Gastrocnemius medialis (tissue), 4 donors: ENCODE results near the gene ACOX2. TPM values are rescaled to one million over a fixed set of nuclear protein-coding genes. Genes with fewer than 3 reads are reported as not detected.
A peak's percentile ranks its signal among the peaks of the same experiment; 100 is the strongest.

Experiments used
- ATAC-seq, 2 donors: fragments of 150-250 bp; one replicate each; pipeline ENCODE4 v1.9.1; 2016
- DNase-seq, 2 donors: peaks; one replicate each; pipeline ENCODE4 v3.0.0-alpha.2; 2019
- H3K27ac ChIP-seq, 4 donors: fragments of 200-600 bp; sonication (generic); 1 replicate in 1 of 4; 2 replicates in 3 of 4; pipeline ENCODE4 v1.5.1; 2016 to 2018; ENCODE audit warnings: mild to moderate bottlenecking in 2 of 4, moderate library complexity in 1 of 4
- H3K27me3 ChIP-seq, 3 donors: fragments of 200-600 bp; sonication (generic) in 2 of 3; 1 replicate in 1 of 3; 2 replicates in 2 of 3; pipeline versions ENCODE4 v1.5.1 to v1.6.0; 2016 to 2019; ENCODE audit warnings: mild to moderate bottlenecking in 1 of 3, moderate library complexity in 1 of 3
- H3K36me3 ChIP-seq, 2 donors: fragments of 200-600 bp; sonication (generic) in 1 of 2; one replicate each; pipeline ENCODE4 v1.5.1; 2017 to 2018
- H3K4me1 ChIP-seq, 2 donors: fragments of 200-600 bp; sonication (generic) in 1 of 2; one replicate each; pipeline ENCODE4 v1.5.1; 2016 to 2017; ENCODE audit warnings: mild to moderate bottlenecking in 2 of 2
- H3K4me3 ChIP-seq, 4 donors: fragments of 200-600 bp; sonication (generic) in 3 of 4; 1 replicate in 1 of 4; 2 replicates in 3 of 4; pipeline ENCODE4 v1.5.1; 2016 to 2019; ENCODE audit warnings: mild to moderate bottlenecking in 2 of 4
- H3K9me3 ChIP-seq, 3 donors: fragments of 200-600 bp; sonication (generic) in 2 of 3; 1 replicate in 1 of 3; 2 replicates in 2 of 3; pipeline ENCODE4 v1.5.1; 2016 to 2019
- CTCF ChIP-seq, 5 experiments: fragments of 450-650 bp in 3 of 5; fragments of 200-600 bp in 2 of 5; sonication (generic) in 2 of 5; IDR thresholded peaks in 4 of 5; conservative IDR thresholded peaks in 1 of 5; 1 replicate in 4 of 5; 2 replicates in 1 of 5; pipeline ENCODE4 v1.5.1; 2016 to 2019; ENCODE audit warnings: antibody characterized with exemption in 5 of 5, mild to moderate bottlenecking in 3 of 5, moderate library complexity in 3 of 5
- POLR2A ChIP-seq, 2 donors: fragments of 450-650 bp; IDR thresholded peaks; one replicate each; pipeline ENCODE4 v1.6.1; 2017; ENCODE audit warnings: antibody characterized with exemption in 2 of 2, mild to moderate bottlenecking in 2 of 2, moderate library complexity in 2 of 2
- in situ Hi-C, 4 donors: fragments of 200-750 bp; cut with MboI; loops; one replicate each; pipeline versions ENCODE4 v1.15.0 to v1.8.0; 2017; ENCODE audit warnings: low sequenced_read_pairs in 4 of 4
- intact Hi-C: fragments of 100-400 bp; cut with DNase I; formaldehyde crosslinking; loops from one replicate; pipeline ENCODE4 v1.15.1; 2023; ENCODE audit warnings: low total_unique reads
- total RNA-seq, 4 donors: library from RNA; depleted of rRNA; stranded (reverse); fragments of >200 nt; gene quantifications; one replicate each; pipeline versions ENCODE4 v1.1.0 to v1.2.3, GENCODE V29; 2016

ACOX2 gene
- total RNA-seq, 4 donors from 2014 or later = 1.6 to 10.4 (median 5.7) TPM

GRCh38 chr3:58573640-58574039 lies 36.6 kb upstream of the ACOX2 start:
- TF ChIP-seq CTCF (IDR thresholded peaks at IDR 0.05 in 4 of 5, conservative IDR thresholded peaks at IDR 0.05 in 1 of 5) = no peak
- TF ChIP-seq POLR2A (IDR thresholded peaks at IDR 0.05) = no peak
- no peak for ATAC-seq
- in situ Hi-C loops = loop anchor here in 2 of 4 donors (5.0 kb wide), 1 partner anchor 54 kb away; no protein-coding TSS in a partner anchor
- intact Hi-C loops = no loop called here
- Histone ChIP-seq H3K27ac (peak overlapping the region in 2 of 4 donors; percentile 81), H3K9me3 (no peaks in the 10 kb centered on the region), H3K4me3 (peak overlapping the region in 2 of 4 donors; percentile 41 to 55), H3K36me3 (no peaks in the 10 kb centered on the region), H3K27me3 (no peaks in the 10 kb centered on the region), H3K4me1 (peaks cover 0 to 4% of the 10 kb centered on the region in 2 donors)
- no peak for DNase-seq

- intact Hi-C loops = no loop called here
- no peaks in the 10 kb centered on the region for H3K4me1 ChIP-seq
- H3K9me3 ChIP-seq = no peaks in the 10 kb centered on the region
- H3K4me3 ChIP-seq = no peak overlapping the region
- in situ Hi-C loops = loop anchor here in 2 of 4 donors (5.0 kb wide), 1 partner anchor 55 kb away; no protein-coding TSS in a partner anchor
- no peak for TF ChIP-seq POLR2A (IDR thresholded peaks at IDR 0.05)
- no peak for TF ChIP-seq CTCF (IDR thresholded peaks at IDR 0.05 in 4 of 5, conservative IDR thresholded peaks at IDR 0.05 in 1 of 5)
- H3K36me3 ChIP-seq = no peaks in the 10 kb centered on the region
- no peak for ATAC-seq
- no peak for DNase-seq
- H3K27me3 ChIP-seq = no peaks in the 10 kb centered on the region
- peak overlapping the region in 2 of 4 donors; percentile 14 to 81 for H3K27ac ChIP-seq
These were observed 35.7 kb upstream of the ACOX2 start for GRCh38 chr3:58572634-58573230.

- in situ Hi-C loops = loop anchor here in 2 of 4 donors (5.0 kb wide), 1 partner anchor 55 kb away; no protein-coding TSS in a partner anchor
- DNase-seq (no peak), ATAC-seq (no peak)
- peak overlapping the region in 1 of 4 donors; percentile 21 for H3K27ac ChIP-seq
- TF ChIP-seq CTCF (IDR thresholded peaks at IDR 0.05 in 4 of 5, conservative IDR thresholded peaks at IDR 0.05 in 1 of 5) = no peak
- TF ChIP-seq POLR2A (IDR thresholded peaks at IDR 0.05) = no peak
- no peaks in the 10 kb centered on the region for H3K36me3 ChIP-seq
- no peaks in the 10 kb centered on the region for H3K27me3 ChIP-seq
- intact Hi-C loops = no loop called here
- no peaks in the 10 kb centered on the region for H3K4me1 ChIP-seq
- no peaks in the 10 kb centered on the region for H3K9me3 ChIP-seq
- H3K4me3 ChIP-seq = no peak overlapping the region
These were observed 35.1 kb upstream of the ACOX2 start for GRCh38 chr3:58572013-58572633.

- Histone ChIP-seq H3K4me1 (no peaks in the 10 kb centered on the region), H3K4me3 (no peak overlapping the region), H3K27me3 (no peaks in the 10 kb centered on the region), H3K36me3 (no peaks in the 10 kb centered on the region), H3K27ac (no peak overlapping the region), H3K9me3 (no peaks in the 10 kb centered on the region)
- DNase-seq (no peak), ATAC-seq (no peak)
- no peak for TF ChIP-seq POLR2A (IDR thresholded peaks at IDR 0.05)
- no peak for TF ChIP-seq CTCF (IDR thresholded peaks at IDR 0.05 in 4 of 5, conservative IDR thresholded peaks at IDR 0.05 in 1 of 5)
- intact Hi-C loops (no loop called here), in situ Hi-C loops (loop anchor here in 2 of 4 donors (5.0 kb wide), 1 partner anchor 56 kb away; no protein-coding TSS in a partner anchor)
These were observed 33.9 kb upstream of the ACOX2 start for GRCh38 chr3:58570851-58571250.
